Stimulated activated naive CD4-positive, alpha-beta T cell treated with Interleukin-2 at 50 U/mL for 16 hours (primary cell): ENCODE measurements around the gene ANKRD42.

Experiments
- DNase-seq: peaks from one replicate; lab custom pipeline; 2025; lab: John Stamatoyannopoulos, UW

Gene ANKRD42

DNA sequence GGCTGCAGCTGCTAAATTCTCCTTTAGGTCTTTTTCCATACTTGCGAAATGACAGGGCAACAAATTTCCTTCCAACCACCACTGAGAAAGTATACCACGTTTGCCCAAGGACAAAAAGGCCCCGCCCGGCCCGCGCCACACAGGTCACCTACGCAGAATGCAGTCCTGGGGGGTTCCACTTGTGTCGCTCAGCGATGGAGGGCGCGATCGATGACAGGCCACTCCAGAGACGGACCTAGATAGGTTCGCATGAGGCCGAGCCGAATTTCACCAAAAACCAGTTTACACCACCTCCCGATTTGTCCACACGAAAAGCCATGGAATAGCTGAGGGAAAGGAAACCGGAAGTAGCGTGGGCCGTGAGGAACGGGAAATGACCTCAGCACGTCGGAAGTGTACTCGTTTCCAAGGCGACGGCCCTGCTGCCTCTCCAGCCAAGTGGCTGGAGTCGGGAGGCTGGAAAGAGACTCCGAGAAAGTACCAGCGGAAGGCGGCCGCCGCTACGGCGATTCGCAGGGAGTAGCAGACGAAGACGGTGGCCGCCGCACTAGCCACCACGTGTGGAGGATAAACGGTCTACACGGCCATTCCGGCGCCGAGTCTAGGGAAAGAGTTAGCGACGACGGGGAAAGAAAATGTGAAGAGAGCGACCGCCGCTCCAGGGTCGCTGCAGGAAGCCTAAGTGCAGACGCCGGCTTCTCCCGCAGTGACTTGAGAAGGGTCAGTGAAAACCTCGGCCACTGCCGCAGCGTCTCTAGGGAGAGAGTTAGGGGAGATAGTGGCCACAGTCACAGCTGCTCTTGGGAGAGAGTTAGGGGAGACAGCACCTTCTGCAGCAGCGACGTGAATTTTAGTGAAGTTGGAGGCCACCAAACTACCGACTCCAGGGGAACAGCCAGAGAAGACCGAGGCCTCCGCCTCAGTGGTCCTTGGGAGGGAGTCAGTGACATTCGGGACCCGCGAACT lies at the start of gene ANKRD42:
Gene ANKRD42, plus strand, starts transcription at position 398 of the 966 bp plus-strand sequence. CDS start 959 bp downstream, outside the sequence.
- peak; percentile 86 for DNase-seq

DNA sequence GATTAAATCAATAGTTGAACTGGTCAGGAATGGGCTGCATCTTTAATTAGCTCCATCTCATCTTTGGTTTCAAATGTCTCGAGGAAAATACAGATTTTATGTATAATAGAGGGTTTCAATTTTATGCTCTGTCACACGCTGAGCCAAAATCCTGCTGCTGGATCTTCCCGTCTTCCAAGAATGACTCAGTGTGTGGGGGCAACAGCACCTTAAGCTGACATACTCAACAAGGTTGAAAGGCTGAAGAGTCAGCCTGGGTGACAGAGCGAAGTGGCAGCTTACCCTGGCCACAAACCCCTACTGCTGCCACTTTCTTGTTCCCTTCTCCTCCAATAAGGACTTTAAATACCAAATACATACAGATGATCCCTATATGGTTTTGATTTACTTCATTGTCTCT lies 45.6 kb upstream of the ANKRD42 start:
- no peak for DNase-seq

DNA sequence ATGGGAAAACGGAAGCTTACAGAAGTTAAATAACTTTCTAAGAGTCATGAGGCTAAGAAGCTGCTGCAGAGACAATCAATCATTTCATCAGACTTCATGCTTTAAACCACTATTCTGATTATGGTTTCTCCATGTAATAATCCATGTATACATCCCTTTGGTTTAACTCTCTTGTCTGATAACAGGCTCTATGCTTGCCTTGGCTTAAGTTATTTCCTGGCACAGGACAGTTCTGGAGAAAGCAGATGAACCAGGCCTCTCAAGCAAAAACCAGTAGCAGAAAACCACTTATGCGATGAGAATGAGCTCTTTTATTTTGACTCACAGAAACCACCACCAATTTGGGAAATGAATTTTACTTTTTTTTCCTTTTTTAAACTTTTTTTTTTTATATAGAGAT lies 43.1 kb upstream of the ANKRD42 start:
- DNase-seq: no peak

GRCh38 chr11:83151274-83151977 lies 42.1 kb upstream of the ANKRD42 start:
- no peak for DNase-seq

DNA sequence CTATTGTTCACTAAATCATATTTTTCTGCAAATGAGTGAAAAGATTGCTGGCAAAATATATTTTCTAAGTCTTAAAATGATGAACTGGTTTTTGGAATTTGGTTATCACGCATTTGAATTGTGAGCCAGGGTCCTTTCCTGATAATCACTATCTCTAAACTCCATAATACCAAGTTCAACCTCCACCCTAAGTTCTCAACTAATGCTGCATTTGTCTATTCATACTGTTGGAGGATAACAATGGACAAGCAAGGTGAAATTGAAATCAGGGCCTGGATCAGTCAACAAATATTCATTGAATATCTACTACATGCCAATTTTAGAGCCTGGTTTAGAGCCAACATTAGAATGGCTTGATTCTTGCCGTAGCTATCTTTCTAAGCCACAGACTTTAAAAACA lies 41.2 kb upstream of the ANKRD42 start:
- no peak for DNase-seq

- DNase-seq: no peak
Measured at GRCh38 chr11:83153764-83154163, 39.7 kb upstream of the ANKRD42 start.

DNA sequence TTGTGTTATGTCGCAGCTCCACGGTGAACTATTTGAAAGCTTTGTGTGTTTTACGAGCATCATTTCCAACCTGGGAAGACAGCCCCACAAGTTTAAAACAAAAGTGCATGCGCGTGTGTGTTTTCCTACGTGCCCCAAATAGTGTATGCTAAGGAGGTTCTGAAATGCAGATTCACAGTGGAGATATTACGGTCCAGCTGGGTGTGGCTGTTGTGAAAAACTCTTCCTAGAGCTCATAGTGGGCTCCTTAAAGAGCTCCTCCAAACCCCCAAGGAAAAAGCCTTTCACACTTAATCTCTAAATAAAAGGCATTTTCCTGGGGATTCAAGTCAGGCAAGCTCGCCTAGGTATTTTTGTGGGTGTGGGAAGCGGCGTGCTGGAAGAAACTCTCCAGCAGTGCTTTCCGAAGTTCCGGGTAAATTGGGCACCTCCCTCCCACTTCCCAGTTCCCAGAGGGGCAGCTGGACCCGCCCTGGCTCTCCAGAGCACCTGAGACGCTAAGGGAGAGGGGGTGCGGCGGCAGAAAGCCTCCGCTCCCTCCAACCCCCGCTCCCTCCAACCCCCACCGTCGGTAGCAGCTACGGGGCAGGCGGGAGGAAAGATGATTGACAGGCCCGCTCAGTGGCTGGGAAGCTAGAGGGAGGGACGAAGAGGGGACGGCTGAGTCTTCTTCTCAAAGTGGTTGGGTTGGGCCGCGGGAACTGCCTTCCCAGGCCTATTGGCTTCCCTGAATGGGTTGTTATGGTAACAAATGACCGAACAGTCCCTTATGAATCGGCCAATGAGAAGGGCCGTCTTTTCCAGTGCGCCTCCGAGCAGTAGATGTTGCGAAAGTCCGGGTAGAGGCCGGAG lies 37.1 kb upstream of the ANKRD42 start:
- DNase-seq: peak; percentile 100

GRCh38 chr11:83156996-83157593 lies 36.4 kb upstream of the ANKRD42 start, which contains the start of gene PCF11:
PCF11 (plus strand) TSS chr11:83157131; CDS start chr11:83157440, 309 bp downstream.
- DNase-seq: no peak

GRCh38 chr11:83157594-83158356 lies 35.7 kb upstream of the ANKRD42 start:
- peak; percentile 40 for DNase-seq

DNA sequence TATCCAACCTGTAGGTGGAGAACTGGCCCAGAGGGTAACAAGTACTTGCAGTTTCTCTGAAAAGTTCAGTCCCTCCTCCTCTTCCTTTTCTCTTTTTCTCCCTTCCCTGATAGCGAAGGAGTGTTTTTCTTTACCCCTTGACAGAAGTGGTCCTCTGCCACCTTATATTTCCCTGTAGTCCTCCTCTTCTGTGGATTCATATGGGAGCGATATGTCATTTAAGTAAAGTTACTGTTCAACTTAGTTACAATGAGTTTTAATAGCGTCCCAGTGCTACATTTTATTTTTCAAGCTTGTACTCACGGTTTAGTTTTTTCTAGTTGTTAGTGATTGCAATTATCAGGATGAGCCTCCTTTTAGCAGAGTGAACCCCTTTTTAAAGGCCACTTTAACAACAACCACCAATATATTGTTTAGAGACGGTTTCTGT lies 35.1 kb upstream of the ANKRD42 start:
- DNase-seq: no peak

- DNase-seq: no peak
Measured at GRCh38 chr11:83158965-83159901, 34.3 kb upstream of the ANKRD42 start.

DNA sequence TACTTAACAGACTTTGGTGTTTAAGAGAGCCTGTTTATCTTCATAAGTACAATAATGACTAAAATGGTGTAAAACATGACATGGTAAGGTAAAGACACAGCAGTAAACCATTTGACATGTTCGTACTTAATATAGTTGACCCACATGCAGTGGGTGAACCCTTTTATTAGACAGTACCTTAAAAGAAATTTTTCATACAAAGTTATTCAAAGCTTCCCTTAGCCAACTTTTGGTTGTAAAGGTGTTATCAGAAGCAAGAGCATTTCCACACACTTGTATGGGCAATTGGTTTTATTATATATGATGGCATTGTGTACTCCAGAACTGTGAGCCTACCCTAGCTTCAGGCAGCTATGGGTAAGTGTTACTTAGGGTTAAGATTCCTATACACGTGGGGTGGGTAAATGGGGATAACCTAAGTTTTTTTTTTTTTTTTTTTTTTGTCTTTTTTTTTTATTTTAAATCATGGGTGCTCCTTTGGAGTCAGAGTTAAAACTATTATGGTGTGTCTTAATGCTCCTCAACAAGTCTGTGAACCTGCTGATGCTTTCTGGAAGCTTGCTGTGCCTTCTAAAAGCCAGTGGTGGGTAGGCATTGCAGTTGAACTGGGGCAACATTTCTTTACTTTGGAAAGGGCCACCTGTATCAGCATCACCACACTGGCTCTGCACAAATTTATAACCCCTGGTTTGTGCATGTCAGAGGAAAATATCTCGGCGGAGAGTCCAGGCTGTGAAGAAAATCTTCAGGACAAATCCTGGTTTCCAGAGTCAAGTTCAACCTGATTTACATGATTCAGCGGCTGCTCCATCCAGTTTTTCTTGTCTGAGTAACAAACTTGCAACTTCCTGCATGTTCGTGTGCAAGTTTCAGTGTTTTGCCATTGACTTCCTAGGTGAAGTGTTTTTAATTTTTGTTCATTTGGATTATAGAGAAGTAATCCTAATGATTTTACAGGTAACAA lies 33.3 kb upstream of the ANKRD42 start:
- no peak for DNase-seq

- no peak for DNase-seq
Measured at GRCh38 chr11:83161610-83162199, 31.8 kb upstream of the ANKRD42 start.

- no peak for DNase-seq
Measured at GRCh38 chr11:83162377-83162776, 31.1 kb upstream of the ANKRD42 start.

DNA sequence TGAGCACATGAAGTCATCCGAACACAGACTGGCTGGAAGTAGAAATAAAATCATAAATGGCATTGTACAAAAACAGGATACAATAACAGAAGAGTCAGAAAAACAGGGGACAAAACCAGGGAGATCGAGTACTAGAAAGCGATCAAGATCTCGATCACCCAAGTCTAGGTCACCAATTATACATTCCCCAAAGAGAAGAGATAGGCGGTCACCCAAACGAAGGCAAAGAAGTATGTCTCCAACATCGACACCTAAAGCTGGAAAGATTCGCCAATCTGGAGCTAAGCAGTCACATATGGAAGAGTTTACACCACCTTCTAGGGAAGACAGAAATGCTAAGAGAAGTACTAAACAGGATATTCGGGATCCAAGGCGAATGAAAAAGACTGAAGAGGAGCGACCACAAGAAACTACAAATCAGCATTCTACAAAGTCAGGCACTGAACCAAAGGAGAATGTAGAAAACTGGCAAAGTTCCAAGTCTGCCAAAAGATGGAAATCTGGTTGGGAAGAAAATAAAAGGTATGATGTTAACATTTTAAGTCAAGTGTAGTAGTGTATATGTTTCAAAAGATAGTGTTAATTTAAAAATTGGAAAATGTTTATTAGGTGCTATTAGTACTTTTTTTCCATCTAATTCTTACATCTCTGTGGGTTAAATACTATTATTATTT lies 27.2 kb upstream of the ANKRD42 start:
- DNase-seq: no peak

GRCh38 chr11:83168756-83169155 lies 24.8 kb upstream of the ANKRD42 start:
- DNase-seq: no peak

DNA sequence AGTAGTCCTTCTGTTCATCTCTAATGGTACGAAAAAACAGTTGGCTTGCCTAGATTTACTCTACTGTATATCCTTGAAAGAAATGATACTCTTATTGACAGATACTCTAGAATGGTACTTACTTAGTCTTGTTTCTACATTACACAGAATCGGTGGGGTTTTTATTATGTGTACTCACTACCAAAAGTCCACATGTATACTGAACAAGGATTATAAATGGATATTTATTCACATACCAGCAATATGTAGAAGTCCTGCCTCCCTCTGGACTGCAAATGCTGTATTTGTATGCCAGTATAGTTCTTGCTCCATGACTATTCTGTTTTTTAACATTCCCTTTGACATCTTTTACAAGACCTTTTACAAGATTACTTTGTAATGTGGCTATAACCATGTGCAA lies 22.6 kb upstream of the ANKRD42 start:
- DNase-seq: no peak
